HG03558 (cell line): ENCODE measurements around the gene AGO4.
"Not testable (repeated sequence)": the region's sequence is repeated elsewhere in the genome, so short reads cannot be mapped to it uniquely, and the experiment has no call there.

ENCODE experiments used
- ATAC-seq: cut with Tn5 transposase; IDR thresholded peaks from one replicate; pipeline ENCODE4 v1.9.1; 2021; ENCODE audit warnings: moderate number of reproducible peaks; ENCODE audit not compliant: unreplicated experiment; ENCODE audit errors: extremely low read depth

The AGO4 gene

DNA sequence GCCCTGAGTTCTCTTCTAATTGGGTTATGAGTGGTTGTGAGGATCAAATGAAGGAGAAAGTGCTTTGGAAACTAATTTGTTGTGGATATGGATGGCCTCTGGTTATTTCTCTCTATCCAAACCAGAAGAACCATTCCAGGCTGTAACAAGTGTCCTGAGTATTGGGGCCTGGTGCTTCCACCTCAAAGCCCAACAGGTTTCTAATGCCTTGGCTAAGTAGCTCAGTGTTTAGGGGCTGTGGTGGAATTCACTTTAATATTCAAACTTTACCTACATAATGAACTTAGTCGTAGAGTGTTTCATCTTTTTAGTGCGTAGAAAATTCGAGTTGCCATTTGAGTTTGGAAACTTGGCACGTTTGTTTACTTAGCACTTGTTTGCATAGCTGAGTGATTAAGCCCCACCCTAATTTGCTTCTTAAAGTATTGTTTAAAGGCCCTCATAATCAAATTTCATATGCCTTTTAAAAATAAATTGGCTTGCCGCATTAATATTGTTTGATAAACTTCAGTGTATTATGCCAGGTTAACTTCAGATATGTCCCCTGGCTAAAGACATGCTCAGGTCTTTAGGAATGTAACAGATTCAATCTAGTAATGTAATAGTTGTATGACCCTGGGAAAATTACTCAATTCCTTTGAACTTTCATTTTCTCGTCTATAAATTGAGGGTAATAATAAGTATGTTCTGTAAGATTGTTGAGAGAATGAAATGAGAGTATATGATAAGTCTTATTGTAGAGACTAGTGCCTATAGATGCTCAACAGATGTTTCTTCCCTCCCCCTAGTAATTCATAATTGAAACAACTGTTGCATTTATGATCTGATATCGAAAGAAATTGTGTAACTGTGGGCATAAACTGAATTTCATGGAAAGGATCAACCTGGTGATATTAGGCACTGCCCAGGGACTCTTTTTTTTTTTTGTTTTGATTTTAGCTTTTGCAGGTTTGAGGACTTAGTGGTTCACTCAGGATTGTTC, 1.6 kb downstream of the AGO4 start:
- no peak for ATAC-seq

DNA sequence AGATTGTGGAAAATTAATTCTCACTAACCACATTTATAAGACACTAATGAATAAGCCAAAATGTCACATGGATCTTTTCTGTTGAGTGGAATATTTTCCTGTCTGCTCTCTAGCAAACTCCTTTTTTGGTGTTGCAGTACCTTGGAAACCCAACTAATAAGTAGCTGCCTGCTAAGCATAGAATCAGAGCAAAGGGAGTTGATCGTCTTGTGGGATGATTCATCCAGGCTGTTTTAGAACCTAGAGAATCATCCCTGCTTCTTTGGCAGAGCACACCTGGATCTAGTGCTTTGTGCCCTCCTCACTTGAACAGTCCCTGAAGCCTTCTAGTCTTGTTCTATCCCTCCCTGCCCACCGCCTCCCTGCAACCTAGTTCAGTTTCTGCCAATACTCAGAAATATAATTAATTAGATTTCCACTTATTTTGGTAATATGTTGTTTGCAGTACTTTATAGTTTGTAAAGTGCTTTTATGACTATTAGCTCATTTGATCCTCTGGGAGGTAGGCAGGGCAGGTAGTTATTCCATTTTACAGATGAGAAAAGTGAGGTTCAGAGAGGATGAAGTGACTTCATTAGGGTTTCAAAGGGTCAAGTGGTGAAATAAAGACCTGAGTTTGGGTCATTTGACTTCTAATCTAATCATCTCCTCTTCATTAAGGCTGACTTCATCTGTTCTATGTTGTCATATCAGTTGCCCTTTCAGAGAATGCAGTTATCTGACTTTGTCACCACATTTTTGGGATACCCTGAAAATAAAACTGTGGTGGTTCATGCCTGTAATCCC, 2.5 kb downstream of the AGO4 start:
- no peak for ATAC-seq

DNA sequence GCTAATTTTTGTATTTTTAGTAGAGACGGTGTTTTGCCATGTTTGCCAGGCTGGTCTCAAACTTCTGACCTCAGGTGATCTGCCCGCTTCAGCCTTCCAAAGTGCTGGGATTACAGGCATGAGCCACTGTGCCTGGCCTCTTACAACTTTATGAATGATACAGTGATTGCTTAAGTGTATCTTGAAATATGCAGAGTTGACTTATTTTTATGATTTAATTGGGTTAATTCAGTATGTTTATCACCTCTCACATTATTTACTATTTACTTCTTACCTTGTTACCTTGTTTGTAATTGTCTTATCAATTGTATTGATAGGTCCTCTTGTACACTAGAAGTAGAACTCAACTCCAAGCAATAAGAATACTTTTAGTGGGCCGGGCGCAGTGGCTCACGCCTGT, 4.9 kb downstream of the AGO4 start:
- not testable (repeated sequence) for ATAC-seq

DNA sequence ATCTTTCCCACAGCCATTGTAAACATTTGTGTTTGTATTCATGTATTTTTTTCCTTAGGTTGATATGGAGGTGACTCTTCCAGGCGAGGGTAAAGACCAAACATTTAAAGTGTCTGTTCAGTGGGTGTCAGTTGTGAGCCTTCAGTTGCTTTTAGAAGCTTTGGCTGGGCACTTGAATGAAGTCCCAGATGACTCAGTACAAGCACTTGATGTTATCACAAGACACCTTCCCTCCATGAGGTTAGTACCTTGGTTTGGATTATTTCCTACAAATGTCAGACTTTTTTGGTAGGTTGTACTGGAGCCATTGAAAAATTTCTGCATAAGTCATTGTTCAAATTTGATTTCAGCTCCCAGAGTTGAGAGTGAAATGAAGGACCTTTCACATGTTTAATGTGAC, 17.4 kb downstream of the AGO4 start:
- no peak for ATAC-seq

DNA sequence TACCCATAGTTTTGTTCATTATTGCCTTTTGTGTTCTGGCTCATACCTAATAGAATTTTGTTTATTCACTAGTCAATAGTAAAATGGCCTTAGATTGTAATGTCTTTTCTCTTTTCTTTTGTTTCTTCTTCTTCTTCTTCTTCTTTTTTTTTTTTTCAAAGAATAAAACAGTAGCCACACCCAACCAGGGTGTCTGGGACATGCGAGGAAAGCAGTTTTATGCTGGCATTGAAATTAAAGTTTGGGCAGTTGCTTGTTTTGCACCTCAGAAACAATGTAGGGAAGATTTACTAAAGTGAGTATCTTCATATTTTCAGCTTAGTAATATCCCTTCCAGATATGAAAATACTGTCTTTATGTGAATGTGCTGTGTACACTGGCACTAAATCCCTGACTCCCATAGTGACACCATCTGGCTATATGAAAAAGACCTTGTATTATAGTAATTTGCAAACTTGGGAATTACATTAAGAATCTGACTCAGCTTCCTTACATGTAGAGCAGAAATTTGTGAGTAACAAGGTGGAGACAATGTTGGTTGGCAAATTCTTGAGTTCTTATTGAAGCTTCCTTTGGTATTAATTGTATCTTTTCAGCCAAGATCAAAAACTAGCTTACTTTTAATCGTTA, 24.6 kb downstream of the AGO4 start:
- no peak for ATAC-seq

DNA sequence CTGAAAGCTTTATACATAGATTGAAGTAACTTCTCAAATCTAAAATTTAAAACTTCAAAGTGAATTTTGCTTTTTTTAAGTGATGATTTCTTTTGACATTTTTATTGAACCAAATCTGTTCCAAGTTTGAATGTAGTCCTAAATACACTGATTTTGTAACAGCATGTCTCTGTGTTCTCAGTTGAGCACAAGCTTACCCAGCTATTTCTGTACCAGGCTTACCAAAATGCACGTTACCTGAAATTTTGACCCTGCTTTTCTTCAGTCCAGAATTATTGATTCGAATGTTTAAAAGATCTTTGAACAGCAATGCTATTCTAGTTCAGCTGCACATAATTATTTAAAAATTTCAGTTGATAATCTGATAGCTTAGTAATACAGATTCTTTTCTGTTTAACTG, 25.6 kb downstream of the AGO4 start:
- ATAC-seq: no peak

DNA sequence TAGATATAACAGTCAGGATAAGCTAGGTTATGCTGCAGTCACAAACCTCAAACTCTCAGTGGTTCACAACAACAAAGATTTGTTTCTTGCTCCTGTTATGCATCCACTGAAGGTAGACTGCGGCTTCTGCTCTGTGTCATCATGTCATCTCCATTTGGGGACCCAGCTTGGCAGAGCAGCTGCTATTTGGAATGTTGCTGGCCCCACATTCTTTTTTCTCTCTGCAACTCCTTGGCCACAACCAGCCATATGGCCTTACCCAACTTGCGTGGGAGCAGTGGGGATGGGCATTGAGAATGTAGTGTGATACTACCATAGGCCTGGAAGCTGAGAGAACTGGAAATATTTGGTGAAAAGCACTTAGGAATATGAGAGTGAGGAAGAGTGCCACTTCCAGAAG, 26.4 kb downstream of the AGO4 start:
- no peak for ATAC-seq

DNA sequence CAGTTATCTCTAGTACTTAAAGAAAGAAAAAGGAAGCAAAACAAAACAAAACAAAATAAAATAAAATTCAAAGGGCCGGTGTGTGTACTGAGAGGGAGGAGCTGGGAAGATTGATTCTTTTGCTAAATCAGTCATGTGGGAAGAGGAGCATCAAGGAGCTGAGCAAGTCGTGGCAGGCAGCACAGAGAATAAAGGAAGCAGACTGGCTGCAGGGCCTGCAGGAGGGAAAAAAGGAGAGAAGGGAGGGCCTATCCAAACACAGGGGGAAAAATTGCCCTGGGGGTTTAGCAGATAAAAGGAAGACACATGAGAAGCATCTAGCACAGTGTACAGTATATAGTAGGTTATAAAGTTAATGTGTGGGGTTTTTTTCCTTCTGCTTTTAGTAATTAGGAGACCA, 27.6 kb downstream of the AGO4 start:
- ATAC-seq: no peak

DNA sequence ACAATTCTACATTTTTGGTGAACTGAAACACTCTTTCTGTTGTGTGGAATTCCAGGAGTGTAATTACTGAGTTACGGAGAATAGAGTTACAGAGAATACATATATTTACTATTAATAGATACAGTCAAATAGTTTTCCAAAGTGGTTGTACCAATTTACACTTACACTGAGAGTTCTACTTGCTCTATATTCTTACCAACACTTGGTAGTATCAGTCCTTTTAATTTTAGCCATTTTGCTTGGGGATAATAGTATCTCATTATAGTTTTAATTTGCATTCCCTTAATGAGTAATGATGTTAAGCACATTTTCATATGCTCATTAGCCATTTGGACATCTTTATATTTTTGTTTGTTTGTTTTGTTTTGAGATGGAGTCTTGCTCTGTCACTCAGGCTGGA, 28.9 kb downstream of the AGO4 start:
- no peak for ATAC-seq

DNA sequence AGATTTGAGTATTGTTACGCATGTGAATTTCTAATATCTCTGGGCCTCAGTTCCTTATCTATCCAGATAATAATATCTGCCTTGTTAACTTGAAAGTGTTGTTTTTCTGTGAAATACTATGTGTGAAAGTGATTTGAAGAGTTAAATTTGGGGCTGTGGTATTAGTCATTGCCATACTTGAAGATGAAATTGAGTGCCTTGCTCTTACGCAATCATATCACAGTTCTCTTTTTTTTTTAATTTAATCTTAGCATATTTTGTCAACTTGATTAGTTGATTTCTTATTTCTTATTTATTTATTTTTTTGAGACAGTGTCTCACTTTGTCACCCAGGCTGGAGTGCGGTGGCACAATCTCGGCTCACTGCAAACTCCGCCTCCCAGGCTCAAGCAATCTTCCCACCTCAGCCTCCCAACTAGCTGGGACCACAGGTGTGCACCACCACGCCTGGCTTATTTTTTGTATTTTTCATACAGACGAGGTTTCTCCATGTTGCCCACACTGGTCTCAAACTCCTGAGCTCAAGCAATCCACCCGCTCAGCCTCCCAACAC, 31.0 kb downstream of the AGO4 start:
- ATAC-seq: no peak

DNA sequence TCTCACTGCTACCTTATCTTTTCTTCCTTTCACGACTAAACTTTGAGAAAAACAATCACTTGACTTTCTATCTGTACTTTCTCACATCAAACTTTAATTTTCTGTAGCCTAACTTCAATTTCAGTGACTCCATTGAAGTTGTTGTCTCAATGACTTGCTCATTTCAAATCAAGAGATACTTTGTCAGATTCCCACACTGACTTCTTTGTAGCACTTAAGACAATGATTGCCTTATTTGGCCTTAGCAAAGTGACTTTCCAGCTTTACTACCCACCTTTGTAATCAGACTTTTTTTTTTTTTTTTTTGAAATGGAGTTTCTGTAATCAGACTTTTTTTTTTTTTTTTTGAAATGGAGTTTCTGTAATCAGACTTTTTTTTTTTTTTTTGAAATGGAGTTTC, 37.0 kb downstream of the AGO4 start:
- no peak for ATAC-seq

DNA sequence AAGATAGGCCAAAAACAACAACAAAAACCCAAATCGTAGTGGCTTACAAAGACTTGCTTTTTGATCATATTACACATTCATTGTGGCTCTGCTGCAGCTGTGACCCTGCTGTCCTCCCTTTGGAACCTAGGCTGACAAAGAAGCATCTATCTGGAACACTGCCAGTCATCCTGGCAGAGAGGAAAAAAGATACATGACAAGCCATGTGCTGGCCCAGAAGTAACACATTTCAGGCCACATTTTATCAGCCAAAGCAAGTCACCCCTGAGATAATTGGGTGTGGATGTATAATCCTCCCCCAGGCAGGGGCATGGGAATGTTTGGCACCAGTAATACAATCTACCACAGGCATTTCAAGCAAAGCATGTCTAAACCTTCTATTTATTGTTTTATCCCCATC, 38.0 kb downstream of the AGO4 start:
- no peak for ATAC-seq

DNA sequence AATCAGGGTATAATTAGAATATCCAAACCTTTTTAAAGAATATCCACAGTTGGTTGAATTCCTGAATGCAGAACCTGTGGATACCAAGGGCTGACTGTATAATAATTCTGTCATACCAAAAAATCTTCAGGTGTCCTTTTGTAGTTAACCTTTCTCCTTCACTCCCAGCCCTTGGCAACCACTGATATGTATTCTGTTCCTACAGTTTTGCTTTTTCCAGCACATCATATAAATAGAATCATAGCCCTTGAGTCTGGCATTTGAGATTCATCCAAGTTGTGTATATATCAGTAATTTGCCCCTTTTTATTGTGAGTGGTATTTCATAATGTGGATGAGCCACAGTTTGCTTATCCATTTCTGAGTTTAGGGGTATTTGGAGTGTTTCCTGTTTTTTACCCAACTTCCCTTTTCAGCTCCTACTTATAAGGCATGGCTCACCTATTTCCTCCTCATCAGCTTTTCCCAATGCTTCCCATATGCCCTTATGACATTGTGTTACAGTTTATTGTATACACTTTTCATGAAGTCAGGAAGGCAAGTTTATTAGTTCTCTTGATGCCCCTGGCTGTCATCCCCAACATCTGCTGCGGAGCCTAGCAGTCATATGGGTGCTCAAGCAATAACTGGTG, 40.2 kb downstream of the AGO4 start:
- ATAC-seq: no peak

DNA sequence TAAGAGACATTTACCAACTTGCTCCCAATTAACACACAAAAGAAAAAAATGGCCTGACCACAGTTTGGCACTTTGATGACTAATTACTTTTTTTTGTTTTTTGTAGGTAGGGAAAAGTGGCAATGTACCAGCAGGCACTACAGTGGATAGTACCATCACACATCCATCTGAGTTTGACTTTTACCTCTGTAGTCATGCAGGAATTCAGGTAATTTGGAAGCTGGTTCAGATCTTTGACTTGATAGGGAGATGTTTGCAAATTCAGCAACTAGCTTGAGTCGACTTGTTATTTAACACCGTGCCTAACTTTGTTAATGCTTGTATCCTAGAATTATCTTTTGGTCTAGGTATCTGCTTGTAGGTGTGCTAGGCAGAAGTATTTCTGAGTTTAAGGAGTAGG, 42.2 kb downstream of the AGO4 start:
- no peak for ATAC-seq

DNA sequence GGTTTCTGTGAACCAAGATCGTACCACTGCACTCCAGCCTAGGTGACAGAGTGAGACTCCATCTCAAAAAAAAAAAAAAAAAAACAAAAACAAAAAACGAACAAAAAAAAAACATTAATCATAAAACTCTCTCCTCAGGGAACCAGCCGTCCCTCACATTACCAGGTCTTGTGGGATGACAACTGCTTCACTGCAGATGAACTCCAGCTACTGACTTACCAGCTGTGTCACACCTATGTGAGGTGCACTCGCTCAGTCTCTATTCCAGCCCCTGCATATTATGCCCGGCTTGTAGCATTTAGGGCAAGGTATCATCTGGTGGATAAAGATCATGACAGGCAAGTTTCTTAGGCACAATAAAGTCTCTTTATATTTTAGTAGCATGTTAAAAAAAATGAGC, 42.9 kb downstream of the AGO4 start:
- ATAC-seq: no peak

DNA sequence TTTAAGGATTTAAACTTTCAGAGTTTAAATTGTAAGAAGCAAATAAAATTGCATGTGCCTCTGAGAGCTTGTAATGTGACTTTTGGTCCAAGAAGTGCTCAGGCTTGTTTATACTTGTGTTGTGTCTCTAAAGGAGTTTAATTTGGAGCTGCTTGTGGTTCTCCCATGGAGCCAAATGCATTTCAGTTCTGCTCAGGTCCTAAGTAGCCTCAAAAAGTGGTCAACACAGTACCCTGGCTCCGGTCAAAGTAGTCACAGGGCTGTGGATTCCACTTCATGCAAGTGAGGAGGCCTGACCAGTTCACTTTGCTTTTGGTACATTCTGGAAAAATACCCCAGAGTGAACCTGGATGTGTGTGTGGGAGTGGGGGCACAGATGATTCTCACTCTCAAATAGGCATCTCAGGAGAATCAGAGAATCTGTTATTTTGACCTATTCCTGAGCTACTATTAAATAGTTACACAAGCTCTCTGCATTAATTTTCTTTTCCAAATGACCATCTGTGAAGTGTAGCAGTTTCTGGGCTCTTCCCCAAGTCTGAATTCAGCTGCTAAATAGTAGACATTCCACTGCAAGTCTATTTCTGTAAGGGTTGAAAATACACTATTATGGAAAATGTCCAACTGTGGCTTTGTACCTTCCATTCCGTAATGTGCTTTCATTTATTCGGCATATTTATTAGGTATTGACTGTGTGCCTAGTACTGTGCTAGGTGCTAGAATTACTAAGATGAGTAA, 43.5 kb downstream of the AGO4 start:
- ATAC-seq: no peak

DNA sequence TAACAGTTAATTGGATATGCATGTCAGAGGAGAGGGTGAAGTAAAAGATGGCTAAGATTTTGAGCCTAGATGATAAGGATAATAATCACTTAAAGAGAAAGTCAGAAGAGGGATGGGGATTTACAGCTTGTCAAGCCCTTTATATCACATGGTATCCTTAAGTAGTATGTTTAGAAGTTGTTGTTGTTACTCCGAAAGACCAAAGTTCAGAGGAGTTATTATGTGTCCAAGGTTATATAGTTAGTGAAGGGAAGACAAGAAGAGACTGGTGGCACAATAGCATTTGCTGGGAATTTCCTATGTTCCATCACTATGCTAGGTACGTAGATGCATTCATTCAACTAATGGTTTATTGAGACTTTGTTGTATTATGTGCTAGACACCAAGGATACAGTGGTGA, 44.4 kb downstream of the AGO4 start:
- ATAC-seq: no peak

DNA sequence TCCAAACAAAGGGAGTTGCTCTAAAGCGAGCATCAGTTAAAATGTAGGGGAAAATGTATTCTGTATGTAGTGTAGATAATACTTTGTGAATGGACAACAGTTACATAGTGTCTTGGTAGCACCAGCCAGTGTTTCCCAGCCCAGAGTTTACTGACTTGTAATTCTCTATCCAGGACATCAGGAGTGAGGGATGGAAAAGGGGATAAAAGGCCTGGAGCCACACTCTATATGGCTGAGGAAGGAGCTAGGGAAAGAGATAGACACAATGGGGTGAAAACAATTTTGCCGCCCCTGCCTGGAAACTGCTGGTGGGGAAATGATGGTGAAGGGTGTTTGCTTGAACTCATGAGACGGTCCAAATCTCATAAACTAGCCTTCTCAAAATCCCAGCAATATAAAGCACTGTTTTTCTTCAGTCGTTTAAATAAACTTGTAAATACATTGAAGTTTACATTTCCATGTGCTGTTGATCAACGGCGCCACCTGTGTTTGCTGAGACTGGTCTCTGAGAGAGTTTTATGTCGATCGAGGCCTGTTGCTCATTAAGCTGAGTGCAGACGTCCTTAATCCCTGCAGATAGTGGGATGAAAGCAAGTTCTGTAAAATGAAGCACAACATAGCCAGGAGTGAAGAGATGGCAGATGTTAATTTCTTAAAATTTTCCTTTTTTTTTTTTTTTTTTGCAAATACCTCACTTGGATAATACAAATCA, 47.3 kb downstream of the AGO4 start:
- no peak for ATAC-seq

DNA sequence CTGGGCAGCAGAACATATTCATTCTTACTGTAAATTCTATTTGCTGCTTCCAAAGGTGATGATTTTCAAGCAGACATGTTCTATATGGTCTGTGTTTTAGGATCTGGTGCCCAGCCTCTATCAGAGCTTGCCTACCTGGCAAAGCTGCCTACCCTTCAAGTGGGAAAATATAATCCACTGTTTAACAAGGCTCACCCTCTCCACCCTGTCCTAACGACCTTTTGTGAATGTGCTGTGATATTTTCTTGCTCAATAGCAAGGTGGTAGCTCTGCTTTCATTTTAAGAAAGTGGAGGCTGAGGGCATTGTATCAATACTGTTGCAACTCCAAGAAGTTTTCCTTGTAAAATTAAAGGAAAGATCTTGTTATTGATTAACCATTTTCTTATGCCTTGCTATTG, 49.1 kb downstream of the AGO4 start:
- ATAC-seq: no peak
